ENCODE measurements around the gene CRK.
"Not testable (repeated sequence)": the region's sequence is repeated elsewhere in the genome, so short reads cannot be mapped to it uniquely, and the experiment has no call there.

CRK gene

GRCh38 chr17:1462164-1463112, 6.4 kb upstream of the CRK start:
- DNase-seq = no peak

- DNase-seq = no peak
Observed at GRCh38 chr17:1461198-1461944, 5.3 kb upstream of the CRK start.

GRCh38 chr17:1460233-1460632, 4.2 kb upstream of the CRK start:
- no peak for DNase-seq

GRCh38 chr17:1455291-1455796, 688 bp downstream of the CRK start:
- no peak for DNase-seq

- no peak for DNase-seq
Observed at GRCh38 chr17:1454541-1454940, 1.5 kb downstream of the CRK start.

- not testable (repeated sequence) for DNase-seq
Observed at GRCh38 chr17:1453694-1454093, 2.3 kb downstream of the CRK start.

GRCh38 chr17:1452836-1453235, 3.2 kb downstream of the CRK start:
- DNase-seq = no peak

- not testable (repeated sequence) for DNase-seq
Observed at GRCh38 chr17:1450261-1450660, 5.8 kb downstream of the CRK start.

- no peak for DNase-seq
Observed at GRCh38 chr17:1449412-1449967, 6.5 kb downstream of the CRK start.

GRCh38 chr17:1447052-1447451, 9.0 kb downstream of the CRK start:
- no peak for DNase-seq

- no peak for DNase-seq
Observed at GRCh38 chr17:1446201-1446600, 9.8 kb downstream of the CRK start.

GRCh38 chr17:1445695-1446094, 10.3 kb downstream of the CRK start:
- not testable (repeated sequence) for DNase-seq

GRCh38 chr17:1442721-1443120, 13.3 kb downstream of the CRK start:
- DNase-seq = not testable (repeated sequence)

- no peak for DNase-seq
Observed at GRCh38 chr17:1442187-1442586, 13.8 kb downstream of the CRK start.

GRCh38 chr17:1440921-1441320, 15.1 kb downstream of the CRK start:
- DNase-seq = no peak

GRCh38 chr17:1438593-1439083, 17.4 kb downstream of the CRK start:
- DNase-seq = no peak

GRCh38 chr17:1435326-1435725, 20.7 kb downstream of the CRK start:
- DNase-seq = no peak

- no peak for DNase-seq
Observed at GRCh38 chr17:1434150-1434549, 21.9 kb downstream of the CRK start.

- DNase-seq = no peak
Observed at GRCh38 chr17:1431631-1432104, 24.4 kb downstream of the CRK start.

- DNase-seq = no peak
Observed at GRCh38 chr17:1423456-1424135, 32.4 kb downstream of the CRK start.

- no peak for DNase-seq
Observed at GRCh38 chr17:1422885-1423284, 33.1 kb downstream of the CRK start.

GRCh38 chr17:1421470-1421869, 34.6 kb downstream of the CRK start:
- DNase-seq = no peak

- DNase-seq = no peak
Observed at GRCh38 chr17:1420981-1421380, 35.1 kb downstream of the CRK start.

All from activated T-cell treated with anti-CD3 and anti-CD28 coated beads, Interleukin-2, amount 50 U/mL, for 1 hour (primary cell).